SK-N-MC (cell line): ENCODE results near the gene TMEM269.

Experiments used
- EZH2 ChIP-seq: fragments of 200-600 bp; sonication (generic); IDR thresholded peaks from one replicate; pipeline ENCODE4 v1.6.1; 2017; ENCODE audit warnings: antibody characterized with exemption
- POLR2AphosphoS5 ChIP-seq: IDR thresholded peaks from 2 replicates; pipeline ENCODE4 v1.6.1; 2012; ENCODE audit warnings: mild to moderate bottlenecking, low read depth, low read length, borderline replicate concordance

GRCh38 chr1:42830631-42831030 lies 45.8 kb downstream of the TMEM269 start:
- no peak for TF ChIP-seq EZH2
- TF ChIP-seq POLR2AphosphoS5 = no peak
